GM21367 (cell line): Measurements from ENCODE around the gene TBX1.
"Not testable (repeated sequence)": the region's sequence is repeated elsewhere in the genome, so short reads cannot be mapped to it uniquely, and the experiment has no call there.

Experiments used
- ATAC-seq: cut with Tn5 transposase; IDR thresholded peaks from one replicate; pipeline ENCODE4 v1.9.1; 2021; ENCODE audit not compliant: unreplicated experiment

TBX1 gene

DNA sequence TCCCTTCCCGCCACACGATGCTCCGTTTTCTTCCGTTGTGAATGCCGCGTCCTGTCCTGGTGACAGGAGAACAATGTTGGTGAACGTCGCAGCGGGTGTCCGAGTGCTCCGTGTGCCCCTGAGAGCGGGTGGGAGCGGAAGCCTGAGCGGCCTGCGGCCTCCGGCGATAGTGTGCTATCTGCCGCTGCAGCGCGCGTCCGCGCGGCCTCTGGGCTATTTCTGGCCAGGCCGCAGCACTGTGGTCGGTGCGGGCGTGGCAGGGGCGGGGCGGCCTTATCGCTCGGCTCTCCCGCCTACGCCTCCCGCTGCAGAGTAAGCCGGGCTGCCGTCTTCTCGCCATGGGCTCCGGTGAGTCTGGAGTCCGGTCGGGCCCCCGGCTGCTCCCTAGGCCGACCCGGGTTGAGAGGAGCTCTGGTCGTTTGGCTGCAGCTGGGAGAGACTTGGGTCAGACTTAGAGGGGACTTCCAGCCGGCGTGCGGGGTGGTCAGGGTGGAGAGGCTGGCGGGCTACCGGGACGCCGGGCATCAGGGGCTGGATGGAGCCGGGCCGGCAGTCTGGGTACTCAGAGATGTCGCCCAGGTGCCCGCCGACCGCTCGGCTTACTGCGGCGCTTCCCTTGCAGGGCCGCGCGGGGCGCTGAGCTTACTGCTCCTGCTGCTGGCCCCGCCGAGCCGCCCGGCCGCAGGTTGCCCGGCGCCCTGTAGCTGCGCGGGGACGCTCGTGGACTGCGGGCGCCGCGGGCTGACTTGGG, 37.2 kb upstream of the TBX1 start, which contains the start of gene GP1BB:
Gene GP1BB, plus strand, starts transcription at position 308 of the 751 bp plus-strand sequence. Its CDS starts 31 bp downstream, at position 339.
- no peak for ATAC-seq

DNA sequence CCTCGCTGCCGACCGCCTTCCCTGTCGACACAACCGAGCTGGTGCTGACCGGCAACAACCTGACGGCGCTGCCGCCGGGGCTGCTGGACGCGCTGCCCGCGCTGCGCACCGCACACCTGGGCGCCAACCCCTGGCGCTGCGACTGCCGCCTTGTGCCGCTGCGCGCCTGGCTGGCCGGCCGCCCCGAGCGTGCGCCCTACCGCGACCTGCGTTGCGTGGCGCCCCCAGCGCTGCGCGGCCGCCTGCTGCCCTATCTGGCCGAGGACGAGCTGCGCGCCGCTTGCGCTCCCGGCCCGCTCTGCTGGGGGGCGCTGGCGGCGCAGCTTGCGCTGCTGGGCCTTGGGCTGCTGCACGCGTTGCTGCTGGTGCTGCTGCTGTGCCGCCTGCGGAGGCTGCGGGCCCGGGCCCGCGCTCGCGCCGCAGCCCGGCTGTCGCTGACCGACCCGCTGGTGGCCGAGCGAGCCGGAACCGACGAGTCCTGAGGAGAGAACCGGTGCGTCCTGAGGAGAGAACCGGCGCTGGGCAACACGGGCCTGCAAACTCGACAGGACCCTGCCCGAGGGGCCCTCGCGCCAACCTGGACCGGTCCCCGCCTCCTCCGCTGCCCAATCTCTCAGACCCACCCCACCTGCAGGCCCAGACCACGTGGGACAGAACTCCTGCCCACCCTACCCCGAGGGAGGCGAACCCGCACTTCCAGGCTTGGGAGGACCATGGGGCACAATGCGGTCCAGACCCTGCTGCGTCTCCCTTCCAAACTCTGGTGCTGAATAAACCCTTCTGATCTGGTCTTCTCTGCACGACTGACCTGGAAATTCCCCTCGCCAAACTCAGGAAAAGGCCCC, 36.4 kb upstream of the TBX1 start:
- ATAC-seq = no peak

DNA sequence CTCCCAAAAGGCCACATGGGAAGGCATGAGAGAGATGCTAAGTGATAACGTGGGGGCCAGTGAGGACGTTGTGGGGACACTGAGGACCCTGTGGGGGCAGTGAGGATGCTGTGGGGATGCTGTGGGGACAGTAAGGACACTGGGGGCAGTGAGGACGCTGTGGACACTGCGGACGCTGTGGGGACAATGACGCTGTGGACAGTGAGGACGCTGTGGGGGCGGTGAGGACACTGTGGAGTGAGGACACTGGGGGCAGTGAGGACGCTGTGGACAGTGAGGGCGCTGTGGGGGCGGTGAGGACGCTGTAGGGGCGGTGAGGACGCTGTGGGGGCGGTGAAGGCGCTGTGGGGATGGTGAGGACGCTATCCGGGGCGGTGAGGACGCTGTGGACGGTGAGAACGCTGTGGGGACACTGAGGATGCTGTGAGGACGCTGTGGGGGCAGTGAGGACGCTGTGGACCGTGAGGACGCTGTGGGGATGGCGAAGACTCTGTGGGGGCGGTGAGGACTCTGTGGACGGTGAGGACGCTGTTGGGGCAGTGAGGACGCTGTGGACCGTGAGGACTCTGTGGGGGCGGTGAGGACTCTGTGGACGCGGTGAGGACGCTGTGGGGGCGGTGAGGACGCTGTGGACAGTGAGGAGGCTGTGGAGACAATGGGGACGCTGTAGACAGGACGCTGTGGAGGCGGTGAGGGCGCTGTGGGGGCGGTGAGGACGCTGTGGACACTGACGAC, 35.5 kb upstream of the TBX1 start:
- ATAC-seq = no peak

DNA sequence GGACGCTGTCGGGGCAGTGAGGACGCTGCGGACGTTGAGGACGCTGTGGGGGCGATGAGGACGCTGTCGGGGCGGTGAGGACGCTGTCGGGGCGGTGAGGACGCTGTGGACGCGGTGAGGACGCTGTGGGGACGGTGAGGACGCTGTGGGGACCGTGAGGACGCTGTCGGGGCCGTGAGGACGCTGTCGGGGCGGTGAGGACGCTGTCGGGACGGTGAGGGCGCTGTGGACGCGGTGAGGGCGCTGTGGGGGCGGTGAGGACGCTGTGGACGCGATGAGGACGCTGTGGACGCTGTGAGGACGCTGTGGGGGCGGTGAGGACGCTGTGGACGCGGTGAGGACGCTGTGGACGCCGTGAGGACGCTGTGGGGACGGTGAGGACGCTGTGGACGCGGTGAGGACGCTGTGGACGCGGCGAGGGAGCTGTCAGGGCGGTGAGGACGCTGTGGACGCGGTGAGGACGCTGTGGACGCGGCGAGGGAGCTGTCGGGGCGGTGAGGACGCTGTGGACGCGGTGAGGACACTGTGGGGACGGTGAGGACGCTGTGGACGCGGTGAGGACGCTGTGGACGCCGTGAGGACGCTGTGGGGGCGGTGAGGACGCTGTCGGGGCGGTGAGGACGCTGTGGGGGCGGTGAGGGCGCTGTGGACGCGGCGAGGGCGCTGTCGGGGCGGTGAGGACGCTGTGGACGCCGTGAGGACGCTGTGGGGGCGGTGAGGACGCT, 34.4 kb upstream of the TBX1 start:
- ATAC-seq = not testable (repeated sequence)

DNA sequence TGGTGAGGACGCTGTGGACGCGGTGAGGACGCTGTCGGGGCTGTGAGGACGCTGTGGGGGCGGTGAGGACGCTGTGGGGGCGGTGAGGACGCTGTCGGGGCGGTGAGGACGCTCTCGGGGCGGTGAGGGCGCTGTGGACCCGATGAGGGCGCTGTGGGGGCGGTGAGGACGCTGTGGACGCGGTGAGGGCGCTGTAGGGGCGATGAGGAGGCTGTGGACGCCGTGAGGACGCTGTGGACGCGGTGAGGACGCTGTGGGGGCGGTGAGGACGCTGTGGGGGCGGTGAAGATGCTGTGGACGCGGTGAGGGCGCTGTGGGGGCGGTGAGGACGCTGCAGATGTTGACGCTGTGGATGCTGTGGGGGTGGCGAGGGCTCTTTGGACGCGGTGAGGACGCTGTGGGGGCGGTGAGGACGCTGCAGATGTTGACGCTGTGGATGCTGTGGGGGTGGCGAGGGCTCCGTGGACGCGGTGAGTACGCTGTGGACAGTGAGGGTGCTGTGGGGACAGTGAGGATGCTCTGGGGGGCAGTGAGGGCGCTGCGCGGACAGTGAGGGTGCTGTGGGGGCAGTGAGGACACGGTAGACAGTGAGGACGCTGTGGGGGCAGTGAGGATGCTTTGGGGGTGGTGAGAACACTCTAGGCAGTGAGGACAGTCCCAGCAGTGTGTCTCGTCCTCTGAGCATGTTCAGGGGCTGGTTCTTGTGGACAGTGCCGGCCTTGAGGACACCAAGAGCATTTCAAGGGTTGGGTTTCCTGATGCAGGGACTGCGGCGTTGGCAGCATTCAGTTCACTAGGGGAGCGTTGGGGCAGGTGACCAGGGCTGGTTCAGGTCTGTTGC, 33.0 kb upstream of the TBX1 start:
- no peak for ATAC-seq

DNA sequence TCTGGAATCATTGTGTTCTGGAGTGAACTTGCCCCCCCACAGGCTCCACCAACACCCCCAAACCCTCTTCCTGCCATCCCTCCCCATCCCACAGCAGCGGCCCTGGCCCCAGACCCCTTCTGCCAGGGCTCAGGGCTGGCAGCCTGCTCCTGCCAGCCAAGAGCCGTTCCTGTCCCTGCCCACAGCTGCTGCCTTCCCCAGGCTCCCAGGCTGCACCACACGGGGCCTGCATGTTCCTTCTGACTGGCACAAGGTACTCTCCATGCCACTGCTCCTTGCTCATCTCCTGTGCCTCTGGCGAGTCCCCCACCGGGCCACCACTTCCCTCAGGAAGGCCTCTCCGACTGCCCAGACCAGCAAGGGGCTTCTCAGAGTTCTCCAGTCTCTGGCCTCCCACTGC, 32.3 kb upstream of the TBX1 start:
- no peak for ATAC-seq

DNA sequence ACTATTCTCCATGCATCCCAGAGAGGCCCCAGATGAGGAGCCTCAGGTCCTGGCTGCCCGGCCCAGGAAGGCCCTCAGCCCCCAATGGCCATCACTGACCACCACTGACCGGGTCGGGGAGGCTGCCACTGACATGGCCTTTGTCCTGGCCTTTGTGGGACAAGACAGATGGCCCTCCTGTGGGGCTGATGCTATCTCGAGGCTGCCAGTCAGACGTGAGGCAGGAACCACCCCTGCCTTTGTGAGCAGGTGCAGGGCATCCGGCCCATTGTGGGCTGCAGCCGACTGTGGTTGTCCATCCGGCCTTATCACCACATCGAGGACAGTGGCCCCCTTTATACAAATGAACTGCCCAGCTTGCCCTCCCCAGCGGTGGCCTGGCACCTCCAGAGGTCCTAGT, 31.7 kb upstream of the TBX1 start:
- ATAC-seq = no peak

DNA sequence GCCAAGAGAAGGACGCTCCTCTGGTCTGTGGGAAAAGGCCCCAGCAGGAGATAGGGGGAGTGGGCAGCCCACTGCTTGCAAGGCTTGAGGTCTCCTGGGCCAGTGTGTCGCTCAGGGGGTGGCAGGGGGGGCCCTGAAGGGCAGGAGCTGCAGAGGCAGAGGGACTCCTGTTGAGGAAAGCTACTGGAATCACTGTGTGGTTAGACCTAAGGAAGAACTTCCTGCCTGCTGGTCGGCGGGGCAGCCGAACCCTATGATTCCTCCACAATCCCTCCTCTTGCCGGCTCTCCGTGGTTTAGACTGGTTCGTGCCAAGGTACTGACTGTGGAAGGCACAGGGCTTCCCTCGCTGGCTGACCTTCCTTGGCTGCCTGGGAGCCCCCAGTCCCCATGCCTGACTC, 31.1 kb upstream of the TBX1 start:
- no peak for ATAC-seq

DNA sequence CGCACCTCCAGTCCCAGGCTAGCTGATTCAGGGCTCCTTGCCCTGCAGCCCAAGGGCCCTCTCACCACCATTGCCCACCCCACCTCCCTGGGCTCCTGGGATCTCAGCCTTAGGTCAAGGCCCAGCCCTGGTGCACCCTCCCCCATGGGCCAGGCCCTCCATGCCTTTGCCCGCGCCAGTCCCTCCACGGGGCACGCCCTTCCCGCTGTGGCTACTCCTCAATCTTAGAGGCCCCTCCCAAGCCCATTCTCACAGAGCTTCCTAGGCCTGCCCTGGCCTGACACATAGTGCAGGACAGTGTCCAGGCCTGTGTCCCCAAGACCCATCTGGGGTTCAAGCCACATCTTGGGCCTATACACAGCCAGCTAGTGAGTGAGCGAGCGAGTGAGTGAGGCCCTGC, 30.4 kb upstream of the TBX1 start:
- no peak for ATAC-seq

DNA sequence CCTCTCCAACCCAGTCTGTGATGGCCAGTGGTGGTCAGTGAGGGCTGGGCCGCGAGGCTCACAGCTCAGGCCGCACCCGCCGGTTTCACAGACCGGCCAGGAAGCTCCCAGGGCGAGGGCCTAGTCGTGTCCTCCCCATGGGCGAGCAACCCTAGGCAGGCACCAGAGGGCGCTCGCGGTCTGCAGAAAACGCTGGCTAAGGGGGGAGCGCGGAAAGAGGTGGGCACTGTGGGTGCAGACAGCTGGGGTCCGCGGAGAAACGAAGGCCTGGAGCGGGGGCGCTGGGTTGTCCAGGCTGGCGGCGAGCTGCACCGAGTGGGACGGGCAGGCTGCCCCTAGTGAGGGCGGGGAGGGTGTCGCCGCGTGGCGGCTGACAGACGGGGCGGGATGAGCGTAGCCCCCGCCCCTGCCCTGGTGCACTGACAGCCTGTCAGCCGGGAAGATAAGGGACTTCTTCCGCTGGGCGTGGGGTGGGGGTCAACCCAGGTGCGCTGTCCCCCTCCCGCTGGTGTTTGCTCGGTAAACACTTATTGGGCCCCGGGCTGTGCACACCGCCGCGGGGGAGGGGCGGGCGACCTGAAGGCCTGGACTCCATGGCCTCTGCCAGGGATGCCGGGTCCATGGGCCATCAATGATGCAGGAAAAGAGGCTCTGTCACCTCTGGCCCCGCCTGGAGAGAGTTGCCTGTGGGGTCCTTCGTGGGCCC, 29.8 kb upstream of the TBX1 start:
- ATAC-seq = no peak

DNA sequence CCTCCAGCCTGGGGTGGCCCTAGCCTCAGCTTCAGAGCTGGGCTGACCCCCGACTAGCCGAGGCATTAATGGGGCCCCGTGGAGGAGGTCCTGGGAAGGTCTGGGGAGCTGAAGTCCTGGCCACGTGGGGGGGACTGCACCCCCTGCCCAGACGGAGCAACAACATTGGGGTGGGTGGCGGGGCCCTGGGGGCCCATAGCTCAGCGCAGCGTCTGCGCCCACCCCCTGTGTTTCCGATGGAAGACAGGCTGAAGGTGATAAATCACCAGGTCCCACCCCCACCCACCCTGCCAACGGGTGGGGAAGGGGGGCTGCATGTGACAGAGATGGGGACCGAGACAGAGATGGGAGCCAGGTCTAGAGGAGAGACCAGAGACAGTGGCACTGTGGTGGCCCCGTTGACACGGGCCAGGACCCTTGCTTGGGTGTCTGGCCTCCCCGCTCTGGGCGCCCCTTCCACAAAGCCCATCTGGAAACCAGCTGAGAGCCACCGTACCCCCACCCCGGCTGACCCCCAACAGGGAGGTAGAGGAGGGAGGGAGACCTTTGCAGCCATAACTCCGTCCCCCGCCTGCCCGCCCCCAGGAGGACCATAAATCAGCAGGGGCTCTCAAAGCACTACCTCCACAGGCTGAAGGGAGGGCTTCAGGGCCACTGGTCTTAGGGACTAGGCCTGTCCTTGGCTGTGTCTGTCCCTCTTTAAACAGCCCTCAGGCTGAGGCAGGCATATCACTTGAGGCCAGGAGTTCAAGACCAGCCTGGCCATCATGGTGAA, 29.0 kb upstream of the TBX1 start:
- no peak for ATAC-seq

DNA sequence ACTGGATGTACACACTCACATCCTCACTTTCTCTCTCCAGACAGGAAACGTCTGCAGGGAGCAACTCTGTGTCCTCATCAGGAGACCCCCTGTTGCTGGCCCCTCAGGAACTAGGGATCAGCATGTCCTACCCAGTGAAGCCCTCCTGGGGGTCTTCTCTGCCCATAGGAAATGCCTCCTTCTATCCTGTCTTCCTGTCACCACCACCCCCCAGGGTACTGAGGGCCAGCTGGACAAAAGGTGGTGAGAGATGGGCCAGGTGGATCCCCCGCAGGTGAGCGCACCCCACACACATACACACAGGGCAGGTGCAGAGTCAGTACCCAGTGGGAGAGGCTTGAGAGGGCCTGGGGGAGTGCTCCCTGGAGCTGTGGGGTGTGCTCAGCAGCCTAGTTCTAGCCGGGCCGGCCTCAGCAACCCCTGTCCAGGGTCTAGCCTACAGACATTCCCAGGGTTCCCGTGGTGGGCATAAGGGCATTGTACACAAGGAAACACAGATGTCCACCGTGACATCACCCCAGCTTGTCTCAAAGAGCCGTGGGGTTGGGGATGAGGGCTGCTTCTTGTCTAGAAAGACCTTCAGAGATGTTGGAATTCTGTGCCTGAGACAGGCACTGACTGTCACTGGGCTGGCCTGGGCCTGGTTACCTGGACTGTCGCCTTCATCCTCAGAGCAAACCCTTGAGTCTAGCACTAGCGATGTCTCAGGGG, 28.0 kb upstream of the TBX1 start:
- ATAC-seq = no peak

DNA sequence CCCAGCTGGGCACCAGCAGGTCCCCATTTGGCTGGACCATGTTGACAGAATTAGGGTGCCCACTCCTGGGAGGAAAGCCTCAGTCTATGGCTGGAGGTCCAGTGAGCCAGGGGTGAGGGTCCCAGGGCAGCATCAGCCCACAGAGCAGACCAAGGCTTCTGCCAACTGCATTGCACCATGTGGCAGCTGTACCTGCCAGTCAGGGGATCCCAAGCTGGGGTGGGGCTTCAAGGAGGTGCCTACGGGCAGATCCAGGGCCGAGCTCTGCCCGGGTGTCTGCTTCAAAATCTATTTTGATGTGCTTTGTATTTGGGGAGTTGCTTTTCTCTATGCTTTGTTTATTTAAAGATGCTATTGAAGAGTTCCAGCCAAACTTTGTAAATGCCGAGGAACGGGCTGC, 26.8 kb upstream of the TBX1 start:
- ATAC-seq = no peak

DNA sequence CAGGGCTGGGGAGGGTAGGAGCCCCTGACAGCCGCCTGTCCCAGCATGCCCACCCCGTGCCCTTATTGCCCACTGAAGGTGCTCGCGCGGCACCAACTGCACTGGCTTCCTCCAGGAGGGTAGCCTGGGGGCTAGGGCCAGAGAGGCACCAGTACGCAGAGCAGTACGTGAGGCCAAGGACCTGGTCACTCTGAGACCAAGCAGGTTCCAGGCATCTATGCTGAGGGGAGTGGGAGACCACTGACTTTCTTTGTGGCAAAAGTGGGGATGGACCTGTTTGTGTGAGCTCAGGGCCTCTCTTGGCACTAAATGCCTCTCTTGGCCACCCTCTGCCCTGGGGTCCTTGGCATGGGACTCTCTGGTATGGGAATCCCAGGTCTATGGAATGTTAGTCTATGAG, 26.4 kb upstream of the TBX1 start:
- no peak for ATAC-seq

DNA sequence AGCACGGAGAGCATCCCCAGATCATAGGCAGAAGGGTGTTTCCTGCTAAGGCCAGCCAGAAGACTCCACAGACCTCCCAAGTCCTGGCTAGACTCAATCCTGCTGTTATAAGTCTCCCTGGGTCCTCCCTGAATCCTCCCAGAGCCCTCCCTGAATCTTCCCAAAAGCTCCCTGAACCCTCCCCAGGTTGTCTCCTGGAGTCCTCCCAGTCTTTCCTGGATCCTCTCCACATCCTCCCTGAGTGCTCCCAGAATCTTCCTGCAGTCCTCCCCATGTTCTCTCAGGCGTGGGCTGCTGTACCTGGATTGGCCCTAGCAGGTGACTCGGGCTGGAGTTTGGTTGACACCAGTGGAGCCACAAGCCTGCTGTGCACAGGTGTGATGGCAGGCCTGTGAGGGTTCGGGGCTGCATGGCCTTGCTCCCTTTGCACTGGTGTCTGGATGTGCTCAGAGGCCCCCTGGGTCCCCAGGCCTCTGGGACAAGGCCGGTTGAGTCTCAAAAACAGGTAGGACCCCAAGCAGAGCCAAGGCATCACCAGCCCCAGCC, 25.7 kb upstream of the TBX1 start:
- ATAC-seq = no peak

DNA sequence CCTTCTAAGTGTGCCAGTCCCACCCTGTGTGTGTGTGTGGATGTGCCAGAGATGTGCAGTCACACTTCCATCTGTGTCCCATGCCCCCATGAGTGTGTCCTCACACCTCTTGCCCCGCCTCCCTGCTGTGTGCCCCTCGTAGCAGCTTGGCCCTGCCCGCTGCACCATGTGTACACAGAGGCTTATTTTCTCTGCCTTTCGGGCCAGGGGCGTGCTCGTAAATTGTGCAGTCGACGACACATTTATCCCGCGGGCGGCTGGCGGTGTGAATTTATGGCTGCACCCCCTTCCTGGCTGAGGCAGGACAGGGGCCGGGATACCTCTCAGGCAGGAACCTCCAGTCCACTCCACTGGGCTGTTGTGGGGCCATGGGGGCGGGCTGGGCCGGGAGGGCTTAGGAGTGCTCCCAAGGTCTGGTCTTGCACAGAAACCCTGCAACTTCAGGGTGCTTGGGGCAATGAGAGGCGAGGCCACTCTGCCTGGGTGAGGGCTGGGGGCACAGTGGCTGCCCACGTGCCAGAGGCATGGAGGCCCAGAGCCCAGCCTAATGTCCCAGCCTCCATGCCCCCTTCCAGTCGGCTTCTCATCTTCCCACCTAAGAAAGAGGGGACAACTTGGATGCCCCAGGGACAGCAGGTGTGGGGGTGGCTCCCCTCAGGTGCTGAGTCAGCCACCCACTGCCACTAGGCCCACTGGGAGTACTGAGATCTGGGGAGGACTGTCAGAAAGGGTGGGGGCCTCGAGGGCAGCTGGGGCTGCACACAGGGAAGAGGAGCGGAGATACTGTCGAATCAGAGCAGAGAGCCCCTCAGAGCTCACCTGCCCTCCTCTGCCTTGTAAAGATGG, 24.7 kb upstream of the TBX1 start:
- ATAC-seq = no peak
